H9 (cell line): ENCODE measurements around the gene MDGA2. TPM values are rescaled to one million over a fixed set of nuclear protein-coding genes. Genes with fewer than 3 reads are reported as not detected.

Source experiments
- DNase-seq: peaks from one replicate; pipeline ENCODE4 v3.0.0-alpha.2; 2017
- H2AFZ ChIP-seq: one replicate; pipeline ENCODE4 v1.6.1; 2013; ENCODE audit warnings: mild to moderate bottlenecking, low read length, control low read depth, moderate library complexity
- H2AK5ac ChIP-seq: 2 replicates; pipeline ENCODE4 v1.6.1; 2013; ENCODE audit warnings: low read length, control low read depth, mixed read lengths; ENCODE audit not compliant: insufficient read length
- H2BK120ac ChIP-seq: one replicate; pipeline ENCODE4 v1.6.1; 2013; ENCODE audit warnings: low read depth, mild to moderate bottlenecking, low read length, control low read depth, inconsistent platforms; ENCODE audit not compliant: poor library complexity, severe bottlenecking
- H2BK12ac ChIP-seq: 2 replicates; pipeline ENCODE4 v1.6.1; 2013; ENCODE audit warnings: low read length, control low read depth, mixed read lengths, low read depth; ENCODE audit not compliant: insufficient read length
- H2BK15ac ChIP-seq: 2 replicates; pipeline ENCODE4 v1.6.1; 2013; ENCODE audit warnings: low read depth, low read length, control low read depth
- H2BK20ac ChIP-seq: one replicate; pipeline ENCODE4 v1.6.1; 2013; ENCODE audit warnings: low read depth, mild to moderate bottlenecking, low read length, control low read depth, inconsistent platforms; ENCODE audit not compliant: poor library complexity, severe bottlenecking
- H2BK5ac ChIP-seq: 2 replicates; pipeline ENCODE4 v1.6.1; 2013; ENCODE audit warnings: low read length, control low read depth, mixed read lengths; ENCODE audit not compliant: insufficient read length
- H3K14ac ChIP-seq: 2 replicates; pipeline ENCODE4 v1.6.1; 2013; ENCODE audit warnings: low read length, control low read depth; ENCODE audit not compliant: insufficient read depth
- H3K18ac ChIP-seq: 2 replicates; pipeline ENCODE4 v1.6.1; 2013; ENCODE audit warnings: low read depth, mild to moderate bottlenecking, mixed read lengths, low read length, control low read depth; ENCODE audit not compliant: insufficient read length
- H3K23ac ChIP-seq: 2 replicates; pipeline ENCODE4 v1.6.1; 2013; ENCODE audit warnings: low read length, control low read depth, mixed read lengths, low read depth; ENCODE audit not compliant: insufficient read length
- H3K23me2 ChIP-seq: 2 replicates; pipeline ENCODE4 v1.6.1; 2013; ENCODE audit warnings: low read depth, mild to moderate bottlenecking, mixed read lengths, low read length, control low read depth; ENCODE audit not compliant: insufficient read length, poor library complexity, severe bottlenecking
- H3K27ac ChIP-seq: 2 replicates; pipeline ENCODE4 v1.5.1; 2013; ENCODE audit warnings: low read length, control low read depth, mixed read lengths, low read depth; ENCODE audit not compliant: insufficient read length
- H3K27me3 ChIP-seq: 2 replicates; pipeline ENCODE4 v1.6.1; 2013; ENCODE audit warnings: low read length, control low read depth, inconsistent platforms; ENCODE audit not compliant: insufficient read depth
- H3K4ac ChIP-seq: 2 replicates; pipeline ENCODE4 v1.6.1; 2013; ENCODE audit warnings: low read depth, mild to moderate bottlenecking, control low read depth, inconsistent platforms, low read length, moderate library complexity
- H3K4me1 ChIP-seq: 2 replicates; pipeline ENCODE4 v1.6.1; 2013; ENCODE audit warnings: low read length, control low read depth, inconsistent platforms; ENCODE audit not compliant: insufficient read depth
- H3K4me2 ChIP-seq: 2 replicates; pipeline ENCODE4 v1.6.1; 2013; ENCODE audit warnings: low read length, control low read depth, mixed read lengths; ENCODE audit not compliant: insufficient read length, insufficient read depth
- H3K56ac ChIP-seq: 2 replicates; pipeline ENCODE4 v1.6.1; 2013; ENCODE audit warnings: low read depth, mild to moderate bottlenecking, mixed read lengths, low read length, control low read depth; ENCODE audit not compliant: insufficient read length
- H3K79me1 ChIP-seq: 2 replicates; pipeline ENCODE4 v1.6.1; 2013; ENCODE audit warnings: low read depth, mild to moderate bottlenecking, moderate library complexity, low read length, control low read depth, inconsistent platforms; ENCODE audit not compliant: insufficient read depth, poor library complexity, severe bottlenecking
- H3K79me2 ChIP-seq: 2 replicates; pipeline ENCODE4 v1.6.1; 2013; ENCODE audit warnings: low read length, control low read depth, inconsistent platforms; ENCODE audit not compliant: insufficient read depth
- H3K9ac ChIP-seq: 2 replicates; pipeline ENCODE4 v1.6.1; 2013; ENCODE audit warnings: low read length, control low read depth, mixed read lengths; ENCODE audit not compliant: insufficient read length; ENCODE audit errors: extremely low read depth
- H3K9me3 ChIP-seq: one replicate; pipeline ENCODE4 v1.6.1; 2013; ENCODE audit warnings: low read depth, low read length, inconsistent platforms; ENCODE audit not compliant: control insufficient read depth
- H3T11ph ChIP-seq: one replicate; pipeline ENCODE4 v1.6.1; 2013; ENCODE audit warnings: mild to moderate bottlenecking, low read length, control low read depth, inconsistent platforms
- H4K20me1 ChIP-seq: one replicate; pipeline ENCODE4 v1.6.1; 2013; ENCODE audit not compliant: control insufficient read depth, insufficient read length, insufficient read depth
- H4K5ac ChIP-seq: 2 replicates; pipeline ENCODE4 v1.6.1; 2013; ENCODE audit warnings: low read depth, mild to moderate bottlenecking, mixed read lengths, low read length, control low read depth; ENCODE audit not compliant: insufficient read length
- H4K8ac ChIP-seq: replicated peaks from 2 replicates; pipeline ENCODE4 v1.6.1; 2013; ENCODE audit warnings: low read length, control low read depth, mixed read lengths, low read depth; ENCODE audit not compliant: insufficient read length
- H4K91ac ChIP-seq: 2 replicates; pipeline ENCODE4 v1.6.1; 2013; ENCODE audit warnings: low read depth, mild to moderate bottlenecking, moderate library complexity, mixed read lengths, low read length, control low read depth; ENCODE audit not compliant: insufficient read length
- H3K27ac Mint-ChIP-seq, 3 experiments: 2 replicates in 2 of 3; 3 replicates in 1 of 3; pipeline ENCODE4 v1.8.0; 2020 to 2021; ENCODE audit warnings: mixed read lengths in 3 of 3, mild to moderate bottlenecking in 1 of 3, moderate library complexity in 1 of 3
- H3K27me3 Mint-ChIP-seq: 2 replicates; pipeline ENCODE4 v1.8.0; 2021; ENCODE audit warnings: low read depth, mild to moderate bottlenecking, moderate library complexity, mixed read lengths
- H3K36me3 Mint-ChIP-seq, 3 experiments: 2 replicates in 2 of 3; 3 replicates in 1 of 3; pipeline ENCODE4 v1.8.0; 2020 to 2021; ENCODE audit warnings: low read depth in 3 of 3, mixed read lengths in 3 of 3; ENCODE audit not compliant: insufficient read depth in 1 of 3
- H3K4me1 Mint-ChIP-seq, 2 experiments: 2 replicates each; pipeline ENCODE4 v1.8.0; 2020; ENCODE audit warnings: mixed read lengths in 2 of 2
- H3K4me3 Mint-ChIP-seq, 2 experiments: 2 replicates in 1 of 2; 3 replicates in 1 of 2; pipeline ENCODE4 v1.8.0; 2020 to 2021; ENCODE audit warnings: mild to moderate bottlenecking in 2 of 2, mixed read lengths in 2 of 2, moderate library complexity in 1 of 2
- H3K9me3 Mint-ChIP-seq, 2 experiments: 2 replicates in 1 of 2; 3 replicates in 1 of 2; pipeline ENCODE4 v1.8.0; 2020; ENCODE audit warnings: mild to moderate bottlenecking in 2 of 2, mixed read lengths in 2 of 2, moderate library complexity in 1 of 2
- WGBS: extraction: QIAGEN DNeasy Blood & Tissue Kit; methylation state at CpG from one replicate; pipeline ENCODE4 v1.1.7; 2013; ENCODE audit warnings: missing lambda C conversion rate, low lambda C conversion rate, mixed read lengths; ENCODE audit not compliant: insufficient read length; ENCODE audit errors: extremely low coverage; 5-methylcytosine and 5-hydroxymethylcytosine counted together
- total RNA-seq: library from RNA; stranded (reverse); gene quantifications from 2 replicates; pipeline ENCODE4 v1.2.1, GENCODE V29; 2021
- TF ChIP-seq, protein P1 (sequence below): fragments of 200-600 bp; sonication (generic); conservative IDR thresholded peaks from 3 replicates; pipeline ENCODE4 v1.8.0; 2021; ENCODE audit warnings: antibody characterized with exemption, mild to moderate bottlenecking

The MDGA2 gene
- total RNA-seq, 1 experiment from 2014 or later, result 1.9 TPM

DNA sequence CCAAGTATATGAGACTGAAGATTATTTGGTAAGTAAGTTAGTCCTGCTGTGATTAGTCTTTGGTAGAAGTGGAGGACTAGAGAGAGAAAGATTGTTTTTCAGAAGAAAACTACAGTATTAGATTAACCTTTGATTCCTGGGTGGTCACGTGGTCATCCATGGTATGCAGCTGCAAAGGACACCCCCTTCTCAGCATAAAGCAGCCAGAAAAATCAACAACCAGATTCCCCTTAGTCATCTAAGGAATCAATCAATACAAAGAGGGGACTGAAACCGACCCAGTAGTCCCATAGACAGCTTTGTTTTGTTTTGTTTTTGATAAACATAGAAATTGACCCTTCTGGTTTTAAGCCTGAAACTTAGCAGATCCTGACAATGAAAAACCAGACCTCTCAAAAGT, 30.3 kb upstream of the MDGA2 start:
- no peaks in the 10 kb centered on the region for H3K27me3 Mint-ChIP-seq
- no peaks in the 10 kb centered on the region for H3K27me3 ChIP-seq
- H3K56ac ChIP-seq, result no peak overlapping the region
- peaks cover 0 to 6% (median 2%) of the 10 kb centered on the region in 3 experiments; a peak in 3 of 7 replicates for H3K36me3 Mint-ChIP-seq
- no peak overlapping the region for H3T11ph ChIP-seq
- no peak overlapping the region for H2BK120ac ChIP-seq
- TF ChIP-seq, protein P1, sequence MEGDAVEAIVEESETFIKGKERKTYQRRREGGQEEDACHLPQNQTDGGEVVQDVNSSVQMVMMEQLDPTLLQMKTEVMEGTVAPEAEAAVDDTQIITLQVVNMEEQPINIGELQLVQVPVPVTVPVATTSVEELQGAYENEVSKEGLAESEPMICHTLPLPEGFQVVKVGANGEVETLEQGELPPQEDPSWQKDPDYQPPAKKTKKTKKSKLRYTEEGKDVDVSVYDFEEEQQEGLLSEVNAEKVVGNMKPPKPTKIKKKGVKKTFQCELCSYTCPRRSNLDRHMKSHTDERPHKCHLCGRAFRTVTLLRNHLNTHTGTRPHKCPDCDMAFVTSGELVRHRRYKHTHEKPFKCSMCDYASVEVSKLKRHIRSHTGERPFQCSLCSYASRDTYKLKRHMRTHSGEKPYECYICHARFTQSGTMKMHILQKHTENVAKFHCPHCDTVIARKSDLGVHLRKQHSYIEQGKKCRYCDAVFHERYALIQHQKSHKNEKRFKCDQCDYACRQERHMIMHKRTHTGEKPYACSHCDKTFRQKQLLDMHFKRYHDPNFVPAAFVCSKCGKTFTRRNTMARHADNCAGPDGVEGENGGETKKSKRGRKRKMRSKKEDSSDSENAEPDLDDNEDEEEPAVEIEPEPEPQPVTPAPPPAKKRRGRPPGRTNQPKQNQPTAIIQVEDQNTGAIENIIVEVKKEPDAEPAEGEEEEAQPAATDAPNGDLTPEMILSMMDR, result no peak
- H3K23me2 ChIP-seq, result no peaks in the 10 kb centered on the region
- no peak overlapping the region for H4K5ac ChIP-seq
- no peaks in the 10 kb centered on the region for H3K4me1 Mint-ChIP-seq
- H4K91ac ChIP-seq, result no peak overlapping the region
- peaks cover 5 to 7% of the 10 kb centered on the region in 2 experiments; a peak in 3 of 5 replicates for H3K9me3 Mint-ChIP-seq
- no peak overlapping the region for H3K4ac ChIP-seq
- H2BK20ac ChIP-seq, result no peak overlapping the region
- H2AFZ ChIP-seq, result no peak overlapping the region
- no peak overlapping the region for H2AK5ac ChIP-seq
- no peak overlapping the region for H2BK12ac ChIP-seq
- no peak overlapping the region for H3K27ac Mint-ChIP-seq
- H3K79me1 ChIP-seq, result no peaks in the 10 kb centered on the region
- H3K79me2 ChIP-seq, result no peaks in the 10 kb centered on the region
- WGBS, result no CpG with 5 or more reads among the region's 2 CpGs
- no peak overlapping the region for H2BK15ac ChIP-seq
- no peaks in the 10 kb centered on the region for H3K4me1 ChIP-seq
- H4K20me1 ChIP-seq, result no peaks in the 10 kb centered on the region
- H4K8ac ChIP-seq, result no peak overlapping the region
- H3K23ac ChIP-seq, result no peak overlapping the region
- no peaks in the 10 kb centered on the region for H3K9me3 ChIP-seq
- H3K4me2 ChIP-seq, result no peak overlapping the region
- no peak overlapping the region for H2BK5ac ChIP-seq
- no peak overlapping the region for H3K27ac ChIP-seq
- no peak overlapping the region for H3K4me3 Mint-ChIP-seq
- no peak for DNase-seq
- H3K9ac ChIP-seq, result no peak overlapping the region
- H3K18ac ChIP-seq, result no peak overlapping the region
- no peak overlapping the region for H3K14ac ChIP-seq
